ENCODE measurements around the gene OLFML1.

OLFML1 gene

DNA sequence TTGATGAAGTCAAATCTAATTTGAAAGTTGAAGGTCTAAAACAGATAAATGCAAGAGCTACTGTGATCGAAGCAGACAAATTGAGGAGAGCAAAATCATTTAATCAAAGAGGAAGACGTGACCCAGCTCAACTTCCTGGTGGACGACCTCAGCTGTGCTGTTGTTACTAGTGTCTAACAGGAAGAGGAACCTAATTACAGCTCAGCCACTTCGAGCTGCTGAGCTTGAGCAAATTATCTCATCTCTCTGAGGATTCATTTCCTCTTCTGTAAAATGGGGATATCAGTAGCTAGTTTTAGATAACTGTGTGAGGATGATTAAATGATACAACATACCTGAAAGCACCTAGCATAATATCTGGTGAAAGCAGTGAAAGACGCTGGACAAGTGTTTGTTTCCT is 48.6 kb upstream of the OLFML1 start:
- no peaks in the 10 kb centered on the region for H3K9me3 ChIP-seq (ENCODE audit: control insufficient read depth, insufficient read depth, low read depth, low read length)
- no peak overlapping the region for H3K4me3 ChIP-seq (ENCODE audit: low read depth, low read length)
- no peak overlapping the region for H3K27ac ChIP-seq (ENCODE audit: extremely low read depth, low read depth, low read length)
- ChIA-PET CTCF (interaction anchor here (0.9 to 1.8 kb wide), 4 partner anchors 84 to 293 kb away, joined by 3 to 8 read pairs (median 4); no protein-coding TSS in a partner anchor), POLR2A (no interaction called here)
- H3K4me1 ChIP-seq (ENCODE audit: control insufficient read depth, insufficient read depth, low read length): no peaks in the 10 kb centered on the region
- peaks cover 0 to 5% of the 10 kb centered on the region in 2 experiments; a peak in 1 of 3 replicates for H3K36me3 ChIP-seq (ENCODE audit: control insufficient read depth in 2 of 2, insufficient read depth in 1 of 2, low read length in 2 of 2)
- TF ChIP-seq SCRT2 (tag by site-specific recombination; IDR thresholded peaks at IDR 0.05): no peak
- TF ChIP-seq OSR2 (tag by site-specific recombination; IDR thresholded peaks at IDR 0.05): no peak
- TF ChIP-seq ZNF133 (tag by site-specific recombination; IDR thresholded peaks at IDR 0.05): 0 out of 2 replicates have a peak, but pooled peaks have one; percentile 40
- no peak for TF ChIP-seq SP2 (tag by site-specific recombination; IDR thresholded peaks at IDR 0.05)
- no peak for TF ChIP-seq KLF1 (tag by site-specific recombination; IDR thresholded peaks at IDR 0.05)
- no peak for TF ChIP-seq ZSCAN16 (tag by site-specific recombination; IDR thresholded peaks at IDR 0.05)

DNA sequence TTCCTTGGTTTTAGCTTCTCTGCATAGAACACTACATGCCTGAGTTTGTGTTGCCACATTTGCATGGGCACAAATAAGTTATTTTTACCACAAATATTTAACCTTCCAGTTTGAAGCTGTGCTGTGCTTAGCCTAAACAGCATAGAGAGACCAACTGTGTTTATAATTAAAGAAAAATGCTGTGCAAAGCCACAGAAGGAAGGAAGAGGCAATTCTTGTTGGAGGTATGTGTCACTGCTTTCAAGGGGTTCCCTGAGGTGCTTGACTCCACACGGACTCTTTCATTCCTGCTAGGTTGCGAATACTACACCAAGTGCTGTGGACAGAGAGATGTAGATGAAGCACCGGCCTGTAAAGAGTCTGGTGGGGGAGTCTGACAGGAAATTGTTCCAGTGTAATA is 47.6 kb upstream of the OLFML1 start:
- no peak overlapping the region for H3K4me3 ChIP-seq (ENCODE audit: low read depth, low read length)
- POLR2A ChIA-PET: no interaction called here
- H3K9me3 ChIP-seq (ENCODE audit: control insufficient read depth, insufficient read depth, low read depth, low read length): no peaks in the 10 kb centered on the region
- no peaks in the 10 kb centered on the region for H3K4me1 ChIP-seq (ENCODE audit: control insufficient read depth, insufficient read depth, low read length)
- CTCF ChIA-PET: interaction anchor here (1.8 kb wide), 1 partner anchor 294 kb away, joined by 8 read pairs; no protein-coding TSS in a partner anchor
- no peak overlapping the region for H3K27ac ChIP-seq (ENCODE audit: extremely low read depth, low read depth, low read length)
- TF ChIP-seq, protein P1, sequence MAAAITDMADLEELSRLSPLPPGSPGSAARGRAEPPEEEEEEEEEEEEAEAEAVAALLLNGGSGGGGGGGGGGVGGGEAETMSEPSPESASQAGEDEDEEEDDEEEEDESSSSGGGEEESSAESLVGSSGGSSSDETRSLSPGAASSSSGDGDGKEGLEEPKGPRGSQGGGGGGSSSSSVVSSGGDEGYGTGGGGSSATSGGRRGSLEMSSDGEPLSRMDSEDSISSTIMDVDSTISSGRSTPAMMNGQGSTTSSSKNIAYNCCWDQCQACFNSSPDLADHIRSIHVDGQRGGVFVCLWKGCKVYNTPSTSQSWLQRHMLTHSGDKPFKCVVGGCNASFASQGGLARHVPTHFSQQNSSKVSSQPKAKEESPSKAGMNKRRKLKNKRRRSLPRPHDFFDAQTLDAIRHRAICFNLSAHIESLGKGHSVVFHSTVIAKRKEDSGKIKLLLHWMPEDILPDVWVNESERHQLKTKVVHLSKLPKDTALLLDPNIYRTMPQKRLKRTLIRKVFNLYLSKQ (tag by site-specific recombination; IDR thresholded peaks at IDR 0.05; ENCODE audit: borderline replicate concordance): no peak
- TF ChIP-seq, protein P2, sequence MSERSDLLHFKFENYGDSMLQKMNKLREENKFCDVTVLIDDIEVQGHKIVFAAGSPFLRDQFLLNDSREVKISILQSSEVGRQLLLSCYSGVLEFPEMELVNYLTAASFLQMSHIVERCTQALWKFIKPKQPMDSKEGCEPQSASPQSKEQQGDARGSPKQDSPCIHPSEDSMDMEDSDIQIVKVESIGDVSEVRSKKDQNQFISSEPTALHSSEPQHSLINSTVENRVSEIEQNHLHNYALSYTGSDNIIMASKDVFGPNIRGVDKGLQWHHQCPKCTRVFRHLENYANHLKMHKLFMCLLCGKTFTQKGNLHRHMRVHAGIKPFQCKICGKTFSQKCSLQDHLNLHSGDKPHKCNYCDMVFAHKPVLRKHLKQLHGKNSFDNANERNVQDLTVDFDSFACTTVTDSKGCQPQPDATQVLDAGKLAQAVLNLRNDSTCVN (tag by site-specific recombination; optimal IDR thresholded peaks at IDR 0.05): no peak
- TF ChIP-seq ZNF184 (tag by site-specific recombination; IDR thresholded peaks at IDR 0.05) (no peak), MEIS1 (CRISPR knock-in tag; IDR thresholded peaks at IDR 0.05; ENCODE audit: borderline replicate concordance) (no peak), ZNF335 (tag by site-specific recombination; conservative IDR thresholded peaks at IDR 0.05) (no peak), ZNF664 (tag by site-specific recombination; IDR thresholded peaks at IDR 0.05) (no peak), YY1 (tag by site-specific recombination; IDR thresholded peaks at IDR 0.05) (no peak), ZNF214 (tag by site-specific recombination; IDR thresholded peaks at IDR 0.05; ENCODE audit: borderline replicate concordance) (no peak), ZNF473 (tag by site-specific recombination; IDR thresholded peaks at IDR 0.05) (no peak), ZNF223 (tag by site-specific recombination; IDR thresholded peaks at IDR 0.05) (no peak), ZNF132 (tag by site-specific recombination; IDR thresholded peaks at IDR 0.05; ENCODE audit: borderline replicate concordance) (no peak), ZNF529 (tag by site-specific recombination; IDR thresholded peaks at IDR 0.05; ENCODE audit: insufficient replicate concordance) (no peak)
- TF ChIP-seq, protein P3, sequence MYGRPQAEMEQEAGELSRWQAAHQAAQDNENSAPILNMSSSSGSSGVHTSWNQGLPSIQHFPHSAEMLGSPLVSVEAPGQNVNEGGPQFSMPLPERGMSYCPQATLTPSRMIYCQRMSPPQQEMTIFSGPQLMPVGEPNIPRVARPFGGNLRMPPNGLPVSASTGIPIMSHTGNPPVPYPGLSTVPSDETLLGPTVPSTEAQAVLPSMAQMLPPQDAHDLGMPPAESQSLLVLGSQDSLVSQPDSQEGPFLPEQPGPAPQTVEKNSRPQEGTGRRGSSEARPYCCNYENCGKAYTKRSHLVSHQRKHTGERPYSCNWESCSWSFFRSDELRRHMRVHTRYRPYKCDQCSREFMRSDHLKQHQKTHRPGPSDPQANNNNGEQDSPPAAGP (tag by site-specific recombination; IDR thresholded peaks at IDR 0.05): no peak
- peaks cover 0 to 5% of the 10 kb centered on the region in 2 experiments; a peak in 1 of 3 replicates for H3K36me3 ChIP-seq (ENCODE audit: control insufficient read depth in 2 of 2, insufficient read depth in 1 of 2, low read length in 2 of 2)

Measured in HEK293 (cell line).